Vagina (tissue), 2 donors: Measurements from ENCODE around the gene SDCCAG8.

Source experiments
- CTCF ChIP-seq, 3 experiments: fragments of 450-650 bp in 2 of 3; fragments of 200-600 bp in 1 of 3; sonication (generic) in 1 of 3; IDR thresholded peaks; one replicate each; pipeline ENCODE4 v1.5.1; 2017 to 2019; ENCODE audit warnings: antibody characterized with exemption in 3 of 3, mild to moderate bottlenecking in 2 of 3, moderate library complexity in 2 of 3
- POLR2A ChIP-seq, 2 donors: fragments of 450-650 bp; IDR thresholded peaks; one replicate each; pipeline ENCODE4 v1.6.1; 2017; ENCODE audit warnings: antibody characterized with exemption in 2 of 2, mild to moderate bottlenecking in 2 of 2, moderate library complexity in 2 of 2

DNA sequence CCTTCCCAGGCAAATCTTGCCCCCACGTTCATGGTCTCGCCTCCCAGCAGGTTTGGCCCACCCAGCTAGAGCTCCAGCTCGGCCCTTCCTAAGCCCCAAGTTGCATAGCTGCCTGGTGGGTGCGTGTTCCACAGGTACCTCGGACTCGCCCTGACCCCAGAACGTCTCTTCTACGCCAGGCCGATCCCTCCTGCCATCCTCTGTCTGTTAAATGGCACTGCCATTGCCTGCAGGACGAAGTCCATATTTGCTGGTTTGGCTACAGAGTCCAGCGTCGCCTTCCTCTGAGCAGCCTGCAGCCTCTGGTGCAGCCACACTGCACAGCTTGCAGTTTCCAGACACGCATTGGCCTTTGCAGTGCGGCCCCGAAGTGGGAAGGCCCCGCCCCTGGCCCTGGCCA lies 228.1 kb downstream of the SDCCAG8 start:
- no peak for TF ChIP-seq POLR2A (IDR thresholded peaks at IDR 0.05)
- TF ChIP-seq CTCF (IDR thresholded peaks at IDR 0.05) = no peak
